GM12891 (cell line): ENCODE results near the gene ADGRA3. TPM values are rescaled to one million over a fixed set of nuclear protein-coding genes. Genes with fewer than 3 reads are reported as not detected.

Experiments
- DNase-seq: peaks from one replicate; pipeline ENCODE4 v3.0.0; 2011; ENCODE audit warnings: low spot score; ENCODE audit not compliant: insufficient read length
- FAIRE-seq: peaks from 2 replicates; lab custom pipeline; 2011; peaks lifted over from hg19 to GRCh38; lab: Jason Lieb, UNC
- PAX5 ChIP-seq: IDR thresholded peaks from 2 replicates; pipeline ENCODE4 v1.6.1; 2011; ENCODE audit warnings: low read length, moderate library complexity, mild to moderate bottlenecking; ENCODE audit not compliant: insufficient read depth, severe bottlenecking
- POLR2A ChIP-seq: IDR thresholded peaks from 2 replicates; pipeline ENCODE4 v1.6.1; 2011; ENCODE audit warnings: low read depth, low read length, control low read depth
- POLR2AphosphoS5 ChIP-seq: IDR thresholded peaks from 2 replicates; pipeline ENCODE4 v1.6.1; 2011; ENCODE audit warnings: low read depth, low read length, control low read depth
- POU2F2 ChIP-seq: IDR thresholded peaks from 2 replicates; pipeline ENCODE4 v1.6.1; 2011; ENCODE audit warnings: low read depth, mild to moderate bottlenecking, control low read depth, low read length, moderate library complexity
- SPI1 ChIP-seq: IDR thresholded peaks from 2 replicates; pipeline ENCODE4 v1.6.1; 2011; ENCODE audit warnings: low read depth, low read length, control low read depth
- TAF1 ChIP-seq: IDR thresholded peaks from 2 replicates; pipeline ENCODE4 v1.6.1; 2011; ENCODE audit warnings: low read depth, low read length, control low read depth
- polyA plus RNA-seq: library from polyadenylated mRNA; unstranded; fragments of >200 nt; gene quantifications from one replicate; pipeline ENCODE4 v1.2.1, GENCODE V29; 2012; ENCODE audit warnings: low read depth, missing spikeins, inconsistent platforms; ENCODE audit not compliant: missing spikeins

Gene ADGRA3
- polyA plus RNA-seq, result 0.03 TPM

- DNase-seq (peak; percentile 28), FAIRE-seq (no peak)
- no peak for TF ChIP-seq POU2F2
- TF ChIP-seq POLR2A, result no peak
- no peak for TF ChIP-seq SPI1
- TF ChIP-seq TAF1, result no peak
- TF ChIP-seq POLR2AphosphoS5, result no peak
- TF ChIP-seq PAX5, result no peak
Measured at GRCh38 chr4:22515888-22516541, at the start of gene ADGRA3. Gene ADGRA3 (minus strand): TSS chr4:22516066. CDS start chr4:22515784, 282 bp downstream.

DNA sequence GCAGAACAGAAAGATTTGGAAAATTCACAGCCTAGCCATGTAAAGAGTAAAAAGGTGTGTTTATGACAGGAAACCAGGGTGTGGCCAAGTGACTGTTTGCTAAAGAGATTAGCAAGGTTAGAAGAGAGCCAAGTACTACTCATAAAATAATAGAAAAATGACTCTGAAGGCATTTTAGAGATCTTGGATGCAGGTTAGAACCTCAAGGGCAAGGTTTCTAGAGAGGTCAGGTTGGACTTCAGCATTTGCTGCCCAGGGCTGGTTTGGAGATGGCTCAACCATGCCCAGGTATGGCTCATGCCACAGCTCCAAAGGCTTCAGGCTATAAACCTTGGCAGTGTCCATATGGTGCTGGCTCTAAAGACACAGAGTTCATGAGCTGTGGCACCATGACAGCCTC is 40.6 kb upstream of the ADGRA3 start:
- TF ChIP-seq POLR2AphosphoS5 (no peak), POU2F2 (no peak), SPI1 (no peak), POLR2A (no peak), TAF1 (no peak), PAX5 (no peak)
- FAIRE-seq, result no peak

DNA sequence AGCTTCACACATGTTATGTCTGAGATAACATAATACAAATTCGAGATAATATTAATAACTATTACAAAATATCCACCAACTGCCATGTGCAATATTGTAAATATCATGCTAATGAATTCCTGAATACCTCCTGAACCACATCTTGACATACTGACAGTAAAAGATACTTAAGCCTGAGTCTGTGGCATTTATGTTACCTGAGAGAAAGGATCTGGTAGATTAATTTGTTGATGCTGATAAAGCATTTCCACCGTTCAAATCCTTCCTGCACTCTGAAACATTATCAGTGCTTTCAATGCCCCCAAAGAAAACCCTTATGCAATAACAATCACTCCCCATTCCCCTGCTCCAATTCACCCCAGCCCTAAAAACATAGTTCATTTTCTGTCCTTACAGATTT is 38.8 kb upstream of the ADGRA3 start:
- DNase-seq, result no peak
- TF ChIP-seq SPI1, result no peak
- FAIRE-seq, result no peak

More for the DNA sequence above, 40.6 kb upstream of the ADGRA3 start:
- no peak for DNase-seq

- no peak for DNase-seq
- FAIRE-seq, result no peak
- TF ChIP-seq POLR2AphosphoS5 (no peak), POLR2A (no peak), SPI1 (no peak), TAF1 (no peak), PAX5 (no peak), POU2F2 (no peak)
Measured at GRCh38 chr4:22553560-22553959, 37.7 kb upstream of the ADGRA3 start.

GRCh38 chr4:22552812-22553211 is 36.9 kb upstream of the ADGRA3 start:
- FAIRE-seq, result no peak
- no peak for TF ChIP-seq SPI1
- no peak for TF ChIP-seq PAX5
- no peak for TF ChIP-seq POLR2AphosphoS5
- no peak for TF ChIP-seq POLR2A
- TF ChIP-seq POU2F2, result no peak
- TF ChIP-seq TAF1, result no peak
- DNase-seq, result no peak

GRCh38 chr4:22551550-22551949 is 35.7 kb upstream of the ADGRA3 start:
- DNase-seq, result no peak
- no peak for FAIRE-seq
- TF ChIP-seq POU2F2 (no peak), POLR2AphosphoS5 (no peak), POLR2A (no peak), TAF1 (no peak), PAX5 (no peak), SPI1 (no peak)

- FAIRE-seq (no peak), DNase-seq (no peak)
- TF ChIP-seq POU2F2, result no peak
- TF ChIP-seq TAF1, result no peak
Measured at GRCh38 chr4:22546299-22546698, 30.4 kb upstream of the ADGRA3 start.

DNA sequence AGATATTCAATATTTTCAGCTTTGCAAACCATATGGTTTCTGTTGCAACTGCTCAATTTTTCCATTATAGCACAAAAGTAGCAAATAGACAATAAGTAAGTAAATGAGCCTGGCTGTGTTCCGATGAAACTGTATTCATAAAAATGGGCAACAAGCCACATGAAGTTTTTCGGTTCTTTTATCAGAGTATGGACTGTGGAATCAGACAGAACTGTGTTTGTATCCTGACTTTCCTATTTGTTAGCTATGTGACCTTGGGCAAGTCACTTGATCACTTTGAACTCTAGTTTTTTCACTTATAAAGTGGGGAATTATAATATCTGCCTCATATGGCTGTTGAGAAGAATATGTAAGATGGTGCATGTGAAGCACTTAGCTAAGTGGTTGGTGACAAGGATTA is 23.4 kb upstream of the ADGRA3 start:
- no peak for DNase-seq
- TF ChIP-seq POLR2A, result no peak
- no peak for TF ChIP-seq PAX5
- TF ChIP-seq POLR2AphosphoS5, result no peak
- no peak for TF ChIP-seq POU2F2
- no peak for TF ChIP-seq TAF1
- no peak for TF ChIP-seq SPI1
- FAIRE-seq, result no peak

DNA sequence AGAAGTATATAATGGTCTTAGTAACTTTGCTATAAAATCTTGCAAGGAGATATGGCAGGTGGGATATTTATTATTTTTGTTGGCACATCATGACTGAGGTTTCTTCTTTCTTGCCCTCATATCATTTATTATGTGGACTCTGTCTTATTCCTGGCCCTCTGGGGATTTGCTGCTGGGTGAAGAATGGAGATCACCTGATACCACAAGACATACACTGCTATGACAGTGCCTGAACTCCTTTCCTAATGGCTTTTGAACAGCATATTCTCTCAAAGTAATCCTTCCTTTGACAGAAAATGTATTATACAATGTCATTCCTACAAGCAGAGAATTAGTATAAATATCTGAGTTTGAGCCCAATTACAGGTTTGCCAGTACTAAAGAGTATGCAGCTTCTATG is 22.0 kb upstream of the ADGRA3 start:
- FAIRE-seq (no peak), DNase-seq (no peak)
- no peak for TF ChIP-seq POLR2A
- TF ChIP-seq PAX5, result no peak
- TF ChIP-seq POLR2AphosphoS5, result no peak
- TF ChIP-seq TAF1, result no peak
- no peak for TF ChIP-seq SPI1
- no peak for TF ChIP-seq POU2F2

DNA sequence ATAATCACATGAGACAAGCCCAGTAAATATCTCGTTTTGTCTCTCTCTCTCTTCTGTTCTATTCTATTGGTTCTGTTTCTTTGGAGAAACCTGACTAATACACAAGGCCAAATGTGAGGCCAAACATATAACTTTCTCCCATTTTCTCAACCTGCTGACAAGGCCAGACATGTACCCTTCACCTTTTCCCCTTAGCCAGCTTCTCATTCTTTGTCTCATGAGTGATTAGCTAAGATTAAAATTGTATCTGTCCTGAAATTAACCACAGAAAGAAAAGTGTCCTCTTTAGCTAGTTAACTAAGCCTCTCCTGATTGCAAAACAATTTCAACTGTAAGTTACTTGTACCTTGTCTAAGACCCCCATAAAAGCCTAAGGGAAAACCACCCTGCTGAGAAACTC is 18.5 kb upstream of the ADGRA3 start:
- DNase-seq, result no peak
- TF ChIP-seq SPI1 (no peak), POLR2A (no peak), PAX5 (no peak), POLR2AphosphoS5 (no peak), TAF1 (no peak), POU2F2 (no peak)
- no peak for FAIRE-seq
